Measurements from ENCODE around the gene PCOLCE2.

The PCOLCE2 gene

GRCh38 chr3:142876417-142876816 is 12.5 kb downstream of the PCOLCE2 start:
- no peak for ATAC-seq

GRCh38 chr3:142875583-142876207 is 13.2 kb downstream of the PCOLCE2 start:
- ATAC-seq: no peak
- TF ChIP-seq ARNTL (CRISPR knock-in tag; IDR thresholded peaks at IDR 0.05; ENCODE audit: borderline replicate concordance, low read depth): no peak
- TF ChIP-seq PATZ1 (CRISPR knock-in tag; IDR thresholded peaks at IDR 0.05; ENCODE audit: borderline replicate concordance): no peak
- TF ChIP-seq ZC3H10 (CRISPR knock-in tag; IDR thresholded peaks at IDR 0.05): no peak
- no peak for TF ChIP-seq ISL1 (CRISPR knock-in tag; IDR thresholded peaks at IDR 0.05)
- no peak for TF ChIP-seq ZNF70 (CRISPR knock-in tag; IDR thresholded peaks at IDR 0.05)
- no peak for TF ChIP-seq RARB (CRISPR knock-in tag; IDR thresholded peaks at IDR 0.05)
- no peak for TF ChIP-seq ZFP30 (CRISPR knock-in tag; IDR thresholded peaks at IDR 0.05)
- no peak for TF ChIP-seq ZFP3 (CRISPR knock-in tag; IDR thresholded peaks at IDR 0.05)
- TF ChIP-seq OSR1 (CRISPR knock-in tag; IDR thresholded peaks at IDR 0.05): no peak
- TF ChIP-seq PPARA (CRISPR knock-in tag; IDR thresholded peaks at IDR 0.05; ENCODE audit: borderline replicate concordance): no peak
- TF ChIP-seq POU6F1 (CRISPR knock-in tag; IDR thresholded peaks at IDR 0.05; ENCODE audit: borderline replicate concordance, low read depth): no peak
- no peak for TF ChIP-seq SNAI2 (CRISPR knock-in tag; IDR thresholded peaks at IDR 0.05)
- TF ChIP-seq ESRRG (CRISPR knock-in tag; IDR thresholded peaks at IDR 0.05): no peak
- TF ChIP-seq GLIS3 (CRISPR knock-in tag; IDR thresholded peaks at IDR 0.05): no peak
- no peak for TF ChIP-seq CSDC2 (CRISPR knock-in tag; IDR thresholded peaks at IDR 0.05)

More at GRCh38 chr3:142876417-142876816, 12.5 kb downstream of the PCOLCE2 start:
- no peak for TF ChIP-seq TSHZ2 (CRISPR knock-in tag; IDR thresholded peaks at IDR 0.05)
- no peak for TF ChIP-seq ZFP3 (CRISPR knock-in tag; IDR thresholded peaks at IDR 0.05)
- no peak for TF ChIP-seq ZNF565 (CRISPR knock-in tag; conservative IDR thresholded peaks at IDR 0.05; ENCODE audit: low read depth)
- TF ChIP-seq OSR1 (CRISPR knock-in tag; IDR thresholded peaks at IDR 0.05): no peak
- TF ChIP-seq ZC3H10 (CRISPR knock-in tag; IDR thresholded peaks at IDR 0.05): no peak
- no peak for TF ChIP-seq SNAI2 (CRISPR knock-in tag; IDR thresholded peaks at IDR 0.05)
- TF ChIP-seq PATZ1 (CRISPR knock-in tag; IDR thresholded peaks at IDR 0.05; ENCODE audit: borderline replicate concordance): no peak
- TF ChIP-seq TOX (CRISPR knock-in tag; IDR thresholded peaks at IDR 0.05; ENCODE audit: borderline replicate concordance): no peak
- TF ChIP-seq PPARA (CRISPR knock-in tag; IDR thresholded peaks at IDR 0.05; ENCODE audit: borderline replicate concordance): no peak
- TF ChIP-seq BACH2 (CRISPR knock-in tag; IDR thresholded peaks at IDR 0.05; ENCODE audit: borderline replicate concordance): no peak
- no peak for TF ChIP-seq ISL1 (CRISPR knock-in tag; IDR thresholded peaks at IDR 0.05)
- TF ChIP-seq GLIS3 (CRISPR knock-in tag; IDR thresholded peaks at IDR 0.05): no peak
- no peak for TF ChIP-seq TCF4 (CRISPR knock-in tag; IDR thresholded peaks at IDR 0.05; ENCODE audit: borderline replicate concordance)
- TF ChIP-seq POU6F1 (CRISPR knock-in tag; IDR thresholded peaks at IDR 0.05; ENCODE audit: borderline replicate concordance, low read depth): no peak

All from SK-N-SH treated with all-trans-retinoic acid at 6 μM for 48 hours (cell line).